IMR-90 (cell line): ENCODE results near the gene LPIN1. TPM values are rescaled to one million over a fixed set of nuclear protein-coding genes. Genes with fewer than 3 reads are reported as not detected.

Experiments used
- ATAC-seq: fragments of 200-7000 bp; cut with Tn5 transposase; 2 replicates; pipeline ENCODE4 v1.9.1; 2020; ENCODE audit warnings: low read depth, mild to moderate bottlenecking, moderate library complexity
- BruUV-seq: library from RNA; stranded (reverse); fragments of 400-500 nt; replicated peaks from 2 replicates; lab custom pipeline; 2021; lab: Mats Ljungman, UMichigan
- CTCF ChIA-PET: fragments of 300-600 bp; formaldehyde crosslinking; extraction: SDS; loops from one replicate; lab custom pipeline; 2021; ENCODE audit warnings: antibody characterized with exemption; lab: Yijun Ruan, JAX
- POLR2A ChIA-PET: fragments of 300-600 bp; sonication (Branson Sonifier 250); formaldehyde crosslinking; loops from one replicate; lab custom pipeline; 2022; ENCODE audit warnings: antibody characterized with exemption; ENCODE audit not compliant: unreplicated experiment; lab: Charles Lee
- DNase-seq: peaks from one replicate; pipeline ENCODE4 v3.0.0; 2013
- H2AFZ ChIP-seq: replicated peaks from 2 replicates; pipeline ENCODE3; 2013; ENCODE audit warnings: low read length, mild to moderate bottlenecking; ENCODE audit not compliant: poor library complexity
- H2AK5ac ChIP-seq: 2 replicates; pipeline ENCODE4 v1.6.1; 2013; ENCODE audit warnings: low read depth, low read length, inconsistent platforms
- H2AK9ac ChIP-seq: replicated peaks from 2 replicates; pipeline ENCODE3; 2013; ENCODE audit warnings: mild to moderate bottlenecking, low read depth, low read length, moderate library complexity; ENCODE audit not compliant: poor library complexity
- H2BK120ac ChIP-seq: 2 replicates; pipeline ENCODE4 v1.6.1; 2013; ENCODE audit warnings: low read depth, low read length, inconsistent platforms
- H2BK15ac ChIP-seq: 3 replicates; pipeline ENCODE4 v1.6.1; 2013; ENCODE audit warnings: low read depth, low read length, inconsistent platforms
- H2BK20ac ChIP-seq: 2 replicates; pipeline ENCODE4 v1.6.1; 2013; ENCODE audit warnings: low read depth, mild to moderate bottlenecking, inconsistent platforms, low read length, moderate library complexity
- H2BK5ac ChIP-seq: 2 replicates; pipeline ENCODE4 v1.6.1; 2013; ENCODE audit warnings: mild to moderate bottlenecking, low read depth, low read length, inconsistent platforms; ENCODE audit not compliant: poor library complexity, severe bottlenecking
- H3K14ac ChIP-seq: replicated peaks from 2 replicates; pipeline ENCODE4 v1.6.1; 2013; ENCODE audit warnings: low read depth, low read length, inconsistent platforms
- H3K18ac ChIP-seq: 2 replicates; pipeline ENCODE4 v1.6.1; 2013; ENCODE audit warnings: low read depth, low read length, control low read depth
- H3K23ac ChIP-seq: 2 replicates; pipeline ENCODE4 v1.6.1; 2013; ENCODE audit warnings: low read depth, low read length, inconsistent platforms
- H3K27ac ChIP-seq: 2 replicates; pipeline ENCODE4 v1.5.1; 2013; ENCODE audit warnings: mild to moderate bottlenecking, control low read depth, low read length; ENCODE audit not compliant: insufficient read depth
- H3K27me3 ChIP-seq: 2 replicates; pipeline ENCODE4 v1.6.1; 2013; ENCODE audit warnings: low read length; ENCODE audit not compliant: control insufficient read depth, insufficient read depth
- H3K36me3 ChIP-seq: 2 replicates; pipeline ENCODE4 v1.6.1; 2013; ENCODE audit warnings: low read length, mixed read lengths; ENCODE audit not compliant: control insufficient read depth, insufficient read depth
- H3K4ac ChIP-seq: 2 replicates; pipeline ENCODE4 v1.6.1; 2013; ENCODE audit warnings: low read depth, low read length, inconsistent platforms
- H3K4me1 ChIP-seq: 2 replicates; pipeline ENCODE4 v1.6.1; 2013; ENCODE audit warnings: low read length, mixed read lengths; ENCODE audit not compliant: control insufficient read depth, insufficient read depth
- H3K4me2 ChIP-seq: 2 replicates; pipeline ENCODE4 v1.6.1; 2013; ENCODE audit warnings: low read depth, mild to moderate bottlenecking, control low read depth, low read length, moderate library complexity
- H3K4me3 ChIP-seq: 2 replicates; pipeline ENCODE4 v1.5.1; 2013; ENCODE audit warnings: low read depth, mild to moderate bottlenecking, control low read depth, low read length, moderate library complexity; ENCODE audit not compliant: insufficient read depth
- H3K56ac ChIP-seq: 2 replicates; pipeline ENCODE4 v1.6.1; 2013; ENCODE audit warnings: low read length, inconsistent platforms; ENCODE audit not compliant: insufficient read depth; ENCODE audit errors: extremely low read depth
- H3K79me1 ChIP-seq, 2 experiments: 2 replicates each; pipeline ENCODE4 v1.6.1; 2013; ENCODE audit warnings: low read length in 2 of 2, inconsistent platforms in 1 of 2, low read depth in 1 of 2
- H3K9ac ChIP-seq: 2 replicates; pipeline ENCODE4 v1.6.1; 2013; ENCODE audit warnings: low read depth, low read length, control low read depth
- H3K9me1 ChIP-seq: 2 replicates; pipeline ENCODE4 v1.6.1; 2013; ENCODE audit warnings: low read length, inconsistent platforms; ENCODE audit not compliant: insufficient read depth
- H3K9me3 ChIP-seq: 2 replicates; pipeline ENCODE4 v1.6.1; 2013; ENCODE audit warnings: low read length; ENCODE audit not compliant: control insufficient read depth, insufficient read depth
- H4K20me1 ChIP-seq: 2 replicates; pipeline ENCODE4 v1.6.1; 2013; ENCODE audit warnings: low read length, inconsistent platforms; ENCODE audit not compliant: insufficient read depth
- H4K5ac ChIP-seq: 2 replicates; pipeline ENCODE4 v1.6.1; 2013; ENCODE audit warnings: mild to moderate bottlenecking, low read depth, low read length, control low read depth
- H4K8ac ChIP-seq, 2 experiments: 2 replicates each; pipeline ENCODE4 v1.6.1; 2013; ENCODE audit warnings: low read depth in 2 of 2, low read length in 2 of 2, control low read depth in 1 of 2, inconsistent platforms in 1 of 2
- H4K91ac ChIP-seq: 2 replicates; pipeline ENCODE4 v1.6.1; 2013; ENCODE audit warnings: low read depth, low read length, inconsistent platforms; ENCODE audit not compliant: insufficient read depth
- BHLHE40 ChIP-seq: fragments of 150-350 bp; IDR thresholded peaks from 2 replicates; pipeline ENCODE4 v1.6.1; 2016; ENCODE audit warnings: mild to moderate bottlenecking, low read depth, low read length
- CEBPB ChIP-seq: IDR thresholded peaks from 2 replicates; pipeline ENCODE4 v1.6.1; 2012; ENCODE audit warnings: low read depth, low read length, improper control_type of control experiment
- WGBS, 2 experiments: methylation state at CpG; one replicate each; pipeline versions ENCODE4 v1.1.5 to v1.1.7; 2013; ENCODE audit warnings: missing lambda C conversion rate in 2 of 2; ENCODE audit not compliant: insufficient read length in 1 of 2; ENCODE audit errors: extremely low coverage in 2 of 2; 5-methylcytosine and 5-hydroxymethylcytosine counted together
- dilution Hi-C: fragments of 300-500 bp; cut with HindIII; formaldehyde crosslinking; loops from one replicate; pipeline ENCODE4 v1.14.3; 2018; ENCODE audit warnings: low sequenced_read_pairs; ENCODE audit not compliant: unreplicated experiment
- in situ Hi-C: fragments of 300-500 bp; cut with MboI; formaldehyde crosslinking; loops from 3 replicates; pipeline ENCODE4 v1.14.3; 2019; ENCODE audit warnings: low sequenced_read_pairs, inconsistent platforms, mixed read lengths
- intact Hi-C: fragments of 100-400 bp; cut with micrococcal nuclease; formaldehyde crosslinking; loops from 2 replicates; pipeline ENCODE4 v1.10.0; 2022
- polyA plus RNA-seq, 3 experiments: library from polyadenylated mRNA; depleted of rRNA; stranded (reverse); fragments of >200 nt; gene quantifications; 2 replicates each; pipeline ENCODE4 v1.2.3, GENCODE V29; 2012; ENCODE audit warnings: low replicate concordance in 1 of 3
- total RNA-seq: library from RNA; depleted of rRNA; stranded (reverse); fragments of >200 nt; gene quantifications from 2 replicates; pipeline ENCODE4 v1.2.3, GENCODE V29; 2012
- TF ChIP-seq, protein P1 (sequence below): fragments of 150-350 bp; IDR thresholded peaks from 2 replicates; pipeline ENCODE4 v1.6.1; 2017; ENCODE audit warnings: mild to moderate bottlenecking, antibody characterized with exemption, low read length, low read depth

Gene LPIN1
- total and polyA plus RNA-seq, 2 of the 4 experiments (the other 2 are of a cell fraction) = 21.3 to 25.1 TPM

DNA sequence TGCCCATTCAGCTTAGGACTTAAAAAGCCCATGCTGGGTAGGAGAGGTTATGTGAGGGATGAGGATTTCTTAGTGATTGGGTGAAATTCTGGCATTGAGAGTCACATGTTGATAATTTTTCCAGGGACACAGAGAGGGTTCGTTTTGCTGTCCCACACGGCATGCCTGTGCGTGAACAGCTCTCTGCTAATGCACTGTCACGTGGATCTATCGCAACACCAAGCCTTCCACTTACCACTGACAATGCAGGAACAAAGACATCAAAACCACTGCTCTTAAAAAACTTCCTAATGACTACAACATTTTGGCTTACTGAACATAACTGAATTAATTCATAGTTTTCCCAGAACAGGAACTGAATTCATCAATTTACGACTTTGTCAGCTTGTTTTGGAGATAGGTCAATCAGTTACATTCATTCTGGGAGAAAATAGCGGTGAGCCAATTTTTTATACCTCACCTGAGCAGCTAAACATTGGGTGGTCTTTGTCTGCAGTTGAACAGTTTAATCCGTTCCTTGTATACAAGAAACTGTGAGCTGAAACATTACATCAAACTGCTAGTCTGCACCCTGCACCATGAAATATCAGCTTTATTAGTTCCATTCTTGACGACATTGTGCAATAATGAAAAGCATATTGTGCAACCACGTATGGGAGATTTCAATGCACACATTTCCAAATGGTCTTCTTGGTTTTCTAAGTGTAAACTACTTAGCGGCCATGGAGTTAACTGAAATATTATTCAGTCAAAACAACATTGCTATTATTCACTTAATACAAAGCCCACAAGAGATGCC is 127.1 kb downstream of the LPIN1 start:
- intact Hi-C loops = no loop called here
- 0% methylated on average over 1 of the region's 11 CpGs; no CpG with 5 or more reads in 1 of the 2 experiments for WGBS, 2 experiments
- H2AK5ac ChIP-seq = no peak overlapping the region
- BruUV-seq = no TSS peak
- DNase-seq (peak; percentile 50), ATAC-seq (peak; percentile 46; the same call in 1 of the 2 replicates)
- in situ Hi-C loops = no loop called here
- peaks cover 16% of the 10 kb centered on the region for H3K27me3 ChIP-seq
- no peak overlapping the region for H3K56ac ChIP-seq
- H4K91ac ChIP-seq = no peak overlapping the region
- H3K9me1 ChIP-seq = no peaks in the 10 kb centered on the region
- H3K36me3 ChIP-seq = no peaks in the 10 kb centered on the region
- dilution Hi-C loops = no loop called here
- H3K9me3 ChIP-seq = no peaks in the 10 kb centered on the region
- no peak overlapping the region for H2BK15ac ChIP-seq
- H3K9ac ChIP-seq = no peak overlapping the region
- TF ChIP-seq CEBPB = peak; percentile 98
- no peak for TF ChIP-seq BHLHE40
- TF ChIP-seq, protein P1, sequence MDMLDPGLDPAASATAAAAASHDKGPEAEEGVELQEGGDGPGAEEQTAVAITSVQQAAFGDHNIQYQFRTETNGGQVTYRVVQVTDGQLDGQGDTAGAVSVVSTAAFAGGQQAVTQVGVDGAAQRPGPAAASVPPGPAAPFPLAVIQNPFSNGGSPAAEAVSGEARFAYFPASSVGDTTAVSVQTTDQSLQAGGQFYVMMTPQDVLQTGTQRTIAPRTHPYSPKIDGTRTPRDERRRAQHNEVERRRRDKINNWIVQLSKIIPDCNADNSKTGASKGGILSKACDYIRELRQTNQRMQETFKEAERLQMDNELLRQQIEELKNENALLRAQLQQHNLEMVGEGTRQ = no peak
- ChIA-PET POLR2A (no interaction called here), CTCF (interaction anchor here (0.5 kb wide), 1 partner anchor 348 kb away, joined by 3 read pairs; no protein-coding TSS in a partner anchor)
- H3K18ac ChIP-seq = peak overlapping the region; percentile 11; the same call in 1 of the 2 replicates
- H3K23ac ChIP-seq = no peak overlapping the region
- H2AK9ac ChIP-seq = no peak overlapping the region
- H2BK120ac ChIP-seq = no peak overlapping the region
- H3K4me2 ChIP-seq = peak overlapping the region; percentile 14; the same call in 1 of the 2 replicates
- H3K14ac ChIP-seq = no peak overlapping the region
- no peaks in the 10 kb centered on the region for H3K79me1 ChIP-seq
- no peak overlapping the region for H2AFZ ChIP-seq
- no peak overlapping the region for H3K4me3 ChIP-seq
- no peak overlapping the region for H3K4ac ChIP-seq
- H3K4me1 ChIP-seq = peaks cover 4% of the 10 kb centered on the region
- H2BK20ac ChIP-seq = no peak overlapping the region
- no peak overlapping the region for H4K5ac ChIP-seq
- no peaks in the 10 kb centered on the region for H4K20me1 ChIP-seq
- peak overlapping the region; percentile 32; the same call in 1 of the 2 replicates for H3K27ac ChIP-seq
- no peak overlapping the region for H4K8ac ChIP-seq
- no peak overlapping the region for H2BK5ac ChIP-seq
